ENCODE measurements around the gene ARRDC2.
"Not testable (repeated sequence)": the region's sequence is repeated elsewhere in the genome, so short reads cannot be mapped to it uniquely, and the experiment has no call there.

The ARRDC2 gene

GRCh38 chr19:18017275-18018083 is 9.5 kb downstream of the ARRDC2 start:
- DNase-seq, result no peak

DNA sequence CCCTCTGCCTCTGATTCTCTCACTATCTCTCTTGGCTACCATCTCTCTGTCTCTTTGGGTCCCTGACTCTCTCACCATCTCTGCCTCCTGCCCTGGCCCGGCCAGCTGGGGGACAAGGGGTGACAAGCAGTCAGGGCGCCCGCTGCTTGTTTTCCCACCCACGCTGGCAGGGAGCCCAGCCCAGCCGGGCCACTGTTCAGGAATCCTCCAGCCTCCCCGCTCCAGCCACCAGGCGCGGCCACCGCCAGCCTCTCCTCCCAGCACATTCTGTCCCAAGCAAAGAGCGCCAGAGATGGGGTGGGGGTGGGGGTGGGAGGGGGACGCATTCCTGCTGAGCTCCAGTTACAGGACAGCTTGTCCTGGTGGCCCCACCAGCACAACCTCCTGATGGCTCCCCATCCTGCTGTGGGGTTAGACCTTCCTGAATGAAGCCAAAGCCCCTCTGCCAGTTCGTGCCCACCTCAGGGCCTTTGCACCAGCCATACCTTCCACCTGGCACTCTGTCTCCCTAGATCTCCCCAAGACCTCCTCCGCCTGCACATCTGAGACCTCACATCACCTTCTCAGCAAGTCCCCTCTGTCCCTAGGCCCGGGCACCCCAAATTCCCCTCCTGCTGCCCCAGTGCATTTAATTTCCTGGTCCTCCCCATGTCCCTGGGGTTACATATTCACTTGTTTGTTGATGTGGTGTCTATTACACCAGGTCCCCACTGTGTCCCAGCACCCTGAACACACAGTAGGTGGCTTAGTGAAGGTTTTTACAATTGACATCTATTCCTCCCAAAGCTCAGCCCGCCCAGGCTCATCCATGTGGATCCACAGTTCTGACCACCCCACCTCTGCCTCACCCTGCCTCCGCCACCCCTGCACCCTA is 12.5 kb downstream of the ARRDC2 start:
- no peak for DNase-seq

DNA sequence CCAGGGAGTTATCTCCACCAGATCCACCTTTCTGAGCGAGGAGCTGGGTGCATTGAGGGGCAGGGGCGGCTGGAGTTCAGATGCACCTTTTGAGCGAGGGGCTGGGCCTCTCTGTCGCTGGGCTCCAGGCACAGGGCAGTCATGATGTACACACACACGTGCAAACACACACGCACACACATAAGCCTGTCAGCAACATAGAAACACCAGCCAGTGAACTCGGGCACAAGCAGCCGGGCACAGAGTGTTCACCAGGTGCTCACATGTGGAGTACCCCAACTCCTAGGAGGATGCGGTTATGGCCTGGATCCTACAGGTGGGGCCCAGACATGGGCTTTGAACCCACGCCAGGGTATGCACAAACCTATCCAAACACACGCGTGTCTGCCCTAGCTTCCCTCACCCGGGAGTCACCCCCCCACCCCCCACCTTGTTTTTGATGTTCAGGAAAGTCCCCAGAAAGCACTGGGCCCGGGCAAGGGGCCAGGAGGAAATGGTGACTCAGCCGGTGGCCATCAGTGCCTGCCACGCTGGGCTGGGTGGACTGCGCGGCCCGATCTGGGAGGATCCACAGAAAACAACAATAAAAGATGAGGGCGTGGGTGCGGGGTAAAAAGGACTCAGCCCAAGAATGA is 13.3 kb downstream of the ARRDC2 start:
- DNase-seq, result peak; percentile 76

GRCh38 chr19:18023622-18024251 is 15.8 kb downstream of the ARRDC2 start:
- DNase-seq, result peak; percentile 57

DNA sequence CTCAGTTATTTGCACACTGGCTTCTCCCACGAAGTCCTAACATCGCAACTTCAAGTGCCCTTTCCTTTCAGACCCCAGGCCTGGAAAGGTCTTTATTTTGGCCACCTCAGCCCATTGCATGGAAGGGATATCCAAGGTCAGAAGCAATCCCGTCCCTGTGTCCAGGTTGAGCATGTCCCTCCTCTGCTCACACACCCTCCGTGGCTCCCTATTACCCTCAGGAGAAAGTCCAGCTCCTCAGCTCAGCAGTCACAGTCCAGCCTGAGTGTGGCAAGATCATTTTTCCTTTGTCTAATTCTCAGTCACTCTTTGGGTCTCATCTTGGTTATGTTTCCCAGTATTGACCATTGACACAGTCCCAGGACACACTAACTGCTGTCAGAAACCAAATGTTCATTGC is 19.2 kb downstream of the ARRDC2 start:
- no peak for DNase-seq

DNA sequence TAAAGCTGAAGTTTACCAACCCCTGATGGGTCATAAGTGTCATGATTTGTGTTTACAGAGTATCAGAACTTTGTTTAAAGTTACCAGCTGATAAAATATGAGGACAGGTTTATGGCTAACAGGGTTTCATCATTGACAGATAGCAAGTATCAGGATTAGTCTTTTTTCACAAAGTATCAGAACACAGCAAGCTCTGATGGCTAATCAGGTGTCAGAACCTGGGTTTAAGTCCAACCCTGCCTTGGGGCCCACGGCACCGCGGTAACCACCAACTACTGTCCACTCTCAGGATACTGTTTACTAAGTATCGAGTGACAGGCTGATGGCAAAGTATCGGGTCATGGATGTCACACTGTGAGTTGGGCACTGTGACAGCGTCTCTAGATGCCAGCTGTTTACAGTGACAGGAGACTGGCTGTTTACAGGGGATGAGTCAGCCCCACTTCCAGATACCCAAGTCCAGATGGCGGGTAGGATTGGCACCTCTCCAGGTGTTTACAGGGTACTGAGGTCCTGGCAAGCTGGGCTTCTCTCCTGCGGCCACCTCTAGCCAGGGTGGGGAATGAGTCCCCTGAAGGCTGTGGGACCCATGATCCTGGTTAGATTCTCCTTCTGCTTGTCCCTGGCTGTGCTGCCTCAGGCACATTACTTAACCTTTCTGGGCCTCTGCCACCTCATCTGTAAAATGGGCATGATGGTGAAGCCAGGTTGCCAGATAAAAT is 21.8 kb downstream of the ARRDC2 start:
- no peak for DNase-seq

DNA sequence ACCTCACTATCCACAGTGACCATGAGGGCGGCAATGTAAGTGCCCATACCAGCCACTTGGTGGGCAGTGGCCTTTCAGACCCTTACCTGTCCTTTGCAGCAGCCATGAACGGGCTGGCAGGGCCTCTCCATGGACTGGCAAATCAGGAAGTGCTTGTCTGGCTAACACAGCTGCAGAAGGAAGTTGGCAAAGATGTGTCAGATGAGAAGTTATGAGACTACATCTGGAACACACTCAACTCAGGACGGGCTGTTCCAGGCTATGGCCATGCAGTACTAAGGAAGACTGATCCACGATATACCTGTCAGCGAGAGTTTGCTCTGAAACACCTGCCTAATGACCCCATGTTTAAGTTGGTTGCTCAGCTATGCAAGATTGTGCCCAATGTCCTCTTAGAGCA is 23.4 kb downstream of the ARRDC2 start:
- not testable (repeated sequence) for DNase-seq

- DNase-seq, result not testable (repeated sequence)
Observed at GRCh38 chr19:18032102-18032501, 24.1 kb downstream of the ARRDC2 start.

DNA sequence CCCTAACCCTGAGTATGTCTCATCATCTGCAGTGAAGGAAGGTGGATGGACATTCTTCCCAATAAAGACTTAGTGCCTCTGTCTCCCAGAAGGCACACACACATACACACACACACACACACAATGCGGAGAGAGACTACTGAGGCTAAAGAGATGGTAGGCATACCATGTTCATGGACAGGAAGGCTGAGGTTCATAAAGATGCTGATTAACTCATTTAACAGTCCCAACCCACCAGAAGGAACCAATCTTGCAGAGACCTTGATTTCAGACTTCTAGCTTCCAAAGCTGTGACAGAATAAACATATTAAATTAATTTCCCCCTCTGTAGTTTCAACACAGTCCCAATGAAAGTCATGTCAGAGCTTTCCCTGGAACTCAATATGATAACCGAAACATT is 33.1 kb downstream of the ARRDC2 start:
- no peak for DNase-seq

GRCh38 chr19:18043676-18044075 is 35.7 kb downstream of the ARRDC2 start:
- DNase-seq, result no peak

GRCh38 chr19:18044825-18045304 is 36.9 kb downstream of the ARRDC2 start:
- peak; percentile 84 for DNase-seq

DNA sequence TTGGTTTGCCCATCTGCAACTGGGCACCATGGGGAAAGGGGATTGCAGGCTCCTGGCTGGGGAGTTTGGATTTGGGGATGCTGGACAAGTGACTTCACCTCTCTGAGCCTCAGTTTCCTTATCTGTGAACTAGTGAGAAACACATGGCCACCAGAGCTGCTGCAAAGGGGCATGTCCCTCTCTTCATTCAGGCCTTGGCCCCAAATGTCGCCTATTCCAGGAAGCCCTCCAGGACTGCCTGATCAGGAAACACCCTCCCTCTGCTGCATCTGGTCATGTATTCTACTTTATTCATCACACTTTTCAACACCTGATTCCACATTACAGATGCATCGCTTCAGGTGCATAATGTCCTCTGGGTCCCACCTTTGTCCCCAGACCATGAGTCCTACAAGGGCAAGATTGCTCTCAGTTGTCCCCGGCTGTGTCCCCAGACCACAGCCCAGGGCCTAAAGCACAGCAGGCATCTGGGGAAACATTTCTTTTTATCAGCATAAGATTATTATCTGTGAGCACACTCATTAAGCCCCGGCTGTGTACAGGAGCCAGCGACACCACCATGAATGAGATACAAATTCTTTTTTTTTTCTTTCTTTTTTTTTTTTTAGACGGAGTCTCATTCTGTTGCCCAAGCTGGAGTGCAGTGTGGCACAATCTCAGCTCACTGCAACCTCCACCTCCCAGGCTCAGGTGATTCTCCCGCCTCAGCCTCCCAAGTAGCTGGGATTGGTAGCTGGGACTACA is 37.5 kb downstream of the ARRDC2 start:
- DNase-seq, result no peak

- no peak for DNase-seq
Observed at GRCh38 chr19:18046059-18046718, 38.2 kb downstream of the ARRDC2 start.

DNA sequence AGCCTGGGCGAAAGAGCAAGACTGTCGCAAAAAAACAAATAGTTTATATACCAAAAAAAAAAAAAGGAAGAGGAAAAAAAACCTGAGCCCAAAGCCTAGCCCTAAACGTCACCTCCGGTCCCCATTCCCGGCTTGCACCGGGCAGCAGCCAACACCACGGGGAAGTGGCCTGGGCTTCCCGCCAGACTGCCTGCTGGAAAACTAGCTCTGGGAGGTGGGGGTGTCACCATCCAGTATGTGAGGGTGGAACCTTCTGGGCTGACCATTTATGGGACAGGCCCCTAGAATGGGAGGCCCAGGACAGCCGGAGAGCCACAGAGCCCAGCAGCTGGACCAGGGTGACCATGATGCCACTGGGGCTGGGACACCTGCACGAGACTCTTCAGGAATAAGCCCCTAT is 41.4 kb downstream of the ARRDC2 start:
- DNase-seq, result no peak

GRCh38 chr19:18051887-18052286 is 43.9 kb downstream of the ARRDC2 start:
- no peak for DNase-seq

DNA sequence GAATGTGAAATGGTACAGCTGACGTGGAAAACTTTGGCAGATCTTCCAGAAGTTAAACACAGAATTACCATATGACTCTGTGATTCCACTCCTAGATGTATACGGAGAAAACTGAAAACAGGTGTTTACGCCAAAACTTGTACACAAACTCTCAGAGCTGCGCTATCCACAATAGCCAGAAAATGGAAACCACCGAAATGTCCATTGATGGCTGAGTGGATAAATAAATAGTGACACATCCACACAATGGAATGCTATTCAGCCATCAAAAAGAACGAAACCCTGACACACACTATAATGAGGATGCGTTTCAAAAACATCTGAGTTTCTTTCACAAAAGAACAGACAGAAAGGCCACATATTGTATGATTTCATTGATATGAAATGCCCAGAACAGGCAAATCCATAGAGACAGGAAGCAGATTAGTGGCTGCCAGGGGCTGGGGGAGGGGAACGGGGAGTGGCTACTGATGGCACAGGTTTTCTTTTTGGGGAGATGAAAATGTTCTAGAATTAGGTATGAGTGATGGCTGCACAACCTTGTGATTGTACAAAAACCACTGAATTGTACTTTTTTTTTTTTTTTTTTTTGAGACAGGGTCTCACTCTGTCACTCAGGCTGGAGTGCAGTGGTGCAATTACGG is 45.7 kb downstream of the ARRDC2 start:
- no peak for DNase-seq

DNA sequence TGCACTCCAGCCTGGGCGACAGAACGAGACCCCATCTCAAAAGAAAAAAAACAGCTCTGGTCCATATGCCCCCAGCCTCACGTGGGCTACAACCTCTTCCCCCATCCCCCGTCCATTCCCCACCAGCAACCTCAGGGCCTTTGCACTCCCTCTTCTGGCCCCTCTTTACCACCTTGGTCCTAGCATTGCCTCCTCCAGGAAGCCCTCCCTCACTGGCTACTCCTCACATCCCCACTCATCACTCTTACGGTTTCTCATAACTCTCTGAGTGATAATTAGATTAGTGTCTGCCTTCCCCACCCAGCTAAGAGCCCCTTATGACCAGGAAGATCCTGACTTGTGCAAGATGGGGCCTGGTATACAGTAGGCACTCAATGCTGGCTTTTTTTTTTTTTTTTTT is 48.0 kb downstream of the ARRDC2 start:
- DNase-seq, result no peak

- no peak for DNase-seq
Observed at GRCh38 chr19:18057557-18057956, 49.6 kb downstream of the ARRDC2 start.

DNA sequence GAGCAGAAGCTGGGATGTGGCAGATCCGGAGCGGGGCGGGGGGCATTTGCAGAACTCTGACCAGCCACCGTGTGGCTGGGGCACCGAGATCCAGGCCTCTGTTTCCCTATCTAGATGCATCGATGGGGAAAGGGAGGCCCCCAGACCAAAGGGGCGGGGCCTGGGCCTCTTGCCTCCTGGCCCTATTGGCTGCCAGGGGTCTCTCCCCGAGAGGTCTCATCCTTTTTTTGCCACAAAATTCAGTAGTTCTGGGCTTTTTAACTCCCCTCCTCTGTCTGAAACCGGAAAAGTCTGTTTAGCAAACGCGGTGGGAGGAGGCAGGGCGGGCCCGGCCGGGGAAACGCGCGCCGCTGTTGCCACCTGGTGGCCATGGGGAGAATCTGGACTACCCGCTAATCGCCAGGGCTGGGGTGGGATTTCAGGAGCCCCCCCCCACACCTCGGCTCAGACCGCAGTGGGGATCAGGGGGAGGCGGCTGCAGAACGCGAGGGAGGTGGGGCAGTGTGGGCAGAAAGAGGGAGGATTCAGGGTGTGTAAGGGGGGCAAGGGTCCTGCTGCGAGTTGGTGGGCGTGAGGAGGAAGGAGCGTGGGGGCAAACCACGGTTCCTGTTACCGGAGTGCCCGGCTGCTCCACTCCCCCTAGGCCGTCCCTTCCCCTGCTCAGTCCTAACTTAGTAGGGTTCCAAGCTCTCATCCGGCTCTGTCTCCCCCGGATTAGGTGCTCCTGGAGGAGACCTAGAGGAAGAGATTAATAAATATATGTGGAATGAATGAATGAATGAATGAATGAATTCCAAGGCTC is 50.4 kb downstream of the ARRDC2 start:
- DNase-seq, result peak; percentile 84

DNA sequence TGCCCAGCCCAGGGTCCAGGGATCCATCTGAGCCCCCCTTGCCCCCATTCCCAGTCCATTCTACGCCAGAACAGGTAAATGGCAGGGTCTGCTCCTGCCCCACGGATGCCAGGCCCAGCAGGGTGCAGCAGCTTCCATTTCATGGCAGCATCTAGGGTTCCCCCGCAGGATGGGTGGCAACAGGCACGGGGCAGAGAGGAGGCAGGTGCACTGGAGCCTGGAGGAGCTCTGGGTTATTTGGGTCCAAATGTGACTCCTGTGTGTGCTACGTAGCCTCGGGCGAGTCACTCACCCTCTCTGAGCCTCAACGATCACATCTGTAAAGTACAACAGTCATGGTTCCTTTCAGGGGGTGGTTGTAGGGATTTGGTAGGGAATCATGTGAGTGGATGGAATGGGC is 51.3 kb downstream of the ARRDC2 start:
- DNase-seq, result no peak

All from activated CD8-positive, alpha-beta memory T cell treated with anti-CD3 and anti-CD28 coated beads, Interleukin-2, amount 50 U/mL, for 4 hours (primary cell).